Neural cell (in vitro differentiated cells): ENCODE measurements around the gene SDC3. TPM values are rescaled to one million over a fixed set of nuclear protein-coding genes. Genes with fewer than 3 reads are reported as not detected.

Source experiments
- H2AFZ ChIP-seq: fragments of 200-600, 300-800 bp; sonication (generic), shearing (Covaris generic); 2 replicates; pipeline ENCODE4 v1.6.0; 2014; ENCODE audit warnings: low read depth, mild to moderate bottlenecking, antibody characterized with exemption, low read length, moderate library complexity
- H3F3A ChIP-seq: fragments of 200-600 bp; shearing (Covaris generic); 2 replicates; pipeline ENCODE4 v1.6.1; 2016; ENCODE audit warnings: mild to moderate bottlenecking, moderate library complexity, mixed read lengths, antibody characterized with exemption, low read length; ENCODE audit not compliant: insufficient read depth, poor library complexity, severe bottlenecking
- H3K27ac ChIP-seq: fragments of 200-600, 300-800 bp; sonication (generic), shearing (Covaris generic); 2 replicates; pipeline ENCODE4 v1.5.1; 2014; ENCODE audit warnings: mild to moderate bottlenecking, low read length, moderate library complexity
- H3K27me3 ChIP-seq: fragments of 300-800, 200-600 bp; sonication (generic), shearing (Covaris generic); 2 replicates; pipeline ENCODE4 v1.6.0; 2014; ENCODE audit warnings: mild to moderate bottlenecking, low read depth, low read length, moderate library complexity; ENCODE audit not compliant: insufficient read depth
- H3K36me3 ChIP-seq: fragments of 300-800, 200-600 bp; sonication (generic), shearing (Covaris generic); 2 replicates; pipeline ENCODE4 v1.5.1; 2014; ENCODE audit warnings: mild to moderate bottlenecking, antibody characterized with exemption, low read length, moderate library complexity; ENCODE audit not compliant: insufficient read depth
- H3K4me2 ChIP-seq: fragments of 300-800, 200-600 bp; sonication (generic), shearing (Covaris generic); 2 replicates; pipeline ENCODE4 v1.6.0; 2014; ENCODE audit warnings: mild to moderate bottlenecking, low read length
- H3K4me3 ChIP-seq: fragments of 300-800, 200-600 bp; sonication (generic), shearing (Covaris generic); 2 replicates; pipeline ENCODE4 v1.5.1; 2014; ENCODE audit warnings: mild to moderate bottlenecking, low read length, moderate library complexity
- H3K79me2 ChIP-seq: fragments of 200-600 bp; shearing (Covaris generic); replicated peaks from 2 replicates; pipeline ENCODE4 v1.6.0; 2014; ENCODE audit warnings: mild to moderate bottlenecking, low read length, moderate library complexity; ENCODE audit not compliant: insufficient read depth
- H3K9ac ChIP-seq: fragments of 300-800, 200-600 bp; sonication (generic), shearing (Covaris generic); 2 replicates; pipeline ENCODE4 v1.6.1; 2016; ENCODE audit warnings: mild to moderate bottlenecking, low read length, mixed read lengths
- H3K9me2 ChIP-seq: fragments of 200-600 bp; shearing (Covaris generic); 2 replicates; pipeline ENCODE4 v1.6.1; 2016; ENCODE audit warnings: mild to moderate bottlenecking, low read length, mixed read lengths; ENCODE audit not compliant: insufficient read depth
- H3K9me3 ChIP-seq: fragments of 200-600, 300-800 bp; sonication (generic), shearing (Covaris generic); 2 replicates; pipeline ENCODE4 v1.6.1; 2016; ENCODE audit warnings: mild to moderate bottlenecking, mixed run types, low read length, moderate library complexity, mixed read lengths
- H4K20me1 ChIP-seq: fragments of 200-600 bp; shearing (Covaris generic); 2 replicates; pipeline ENCODE4 v1.6.1; 2016; ENCODE audit warnings: mild to moderate bottlenecking, mixed run types; ENCODE audit not compliant: insufficient read depth
- EP300 ChIP-seq: fragments of 450-650 bp; conservative IDR thresholded peaks from 2 replicates; pipeline ENCODE4 v1.6.1; 2014; ENCODE audit warnings: antibody characterized with exemption, mild to moderate bottlenecking, moderate library complexity; ENCODE audit not compliant: poor library complexity, severe bottlenecking
- EZH2 ChIP-seq: fragments of 200-600, 300-800 bp; shearing (Covaris generic), sonication (generic); IDR thresholded peaks from 2 replicates; pipeline ENCODE4 v1.6.1; 2014; ENCODE audit warnings: antibody characterized with exemption, low read length, borderline replicate concordance, mild to moderate bottlenecking; ENCODE audit not compliant: insufficient read depth, poor library complexity, severe bottlenecking
- MXI1 ChIP-seq: fragments of 450-650 bp; conservative IDR thresholded peaks from 2 replicates; pipeline ENCODE4 v1.6.1; 2014; ENCODE audit warnings: antibody characterized with exemption, mild to moderate bottlenecking; ENCODE audit not compliant: poor library complexity, severe bottlenecking
- POLR2AphosphoS5 ChIP-seq: IDR thresholded peaks from 2 replicates; pipeline ENCODE4 v1.6.1; 2012
- RAD21 ChIP-seq: fragments of 450-650 bp; conservative IDR thresholded peaks from 2 replicates; pipeline ENCODE4 v1.6.1; 2014; ENCODE audit warnings: antibody characterized with exemption, mild to moderate bottlenecking, moderate library complexity
- SMC3 ChIP-seq: fragments of 450-650 bp; conservative IDR thresholded peaks from 2 replicates; pipeline ENCODE4 v1.6.1; 2014; ENCODE audit warnings: antibody characterized with exemption, mild to moderate bottlenecking, moderate library complexity; ENCODE audit not compliant: poor library complexity
- TAF1 ChIP-seq: IDR thresholded peaks from 2 replicates; pipeline ENCODE4 v1.6.1; 2012; ENCODE audit warnings: low read depth
- polyA plus RNA-seq: library from polyadenylated mRNA; depleted of rRNA; stranded (reverse); fragments of >200 nt; gene quantifications from 2 replicates; pipeline ENCODE4 v1.2.3, GENCODE V29; 2014
- TF ChIP-seq, protein P1 (sequence below): IDR thresholded peaks from 2 replicates; pipeline ENCODE4 v1.6.1; 2012; ENCODE audit warnings: borderline replicate concordance
- TF ChIP-seq, protein P2 (sequence below): fragments of 450-650 bp; IDR thresholded peaks from 2 replicates; pipeline ENCODE4 v1.5.1; 2014; ENCODE audit warnings: antibody characterized with exemption, mild to moderate bottlenecking, moderate library complexity; ENCODE audit not compliant: poor library complexity, severe bottlenecking

The SDC3 gene
- polyA plus RNA-seq, 1 donor from 2014 or later, result 55.2 TPM

GRCh38 chr1:30886710-30887428 lies 21.7 kb downstream of the SDC3 start:
- peak overlapping the region; percentile 46 for H3K9ac ChIP-seq
- H3K36me3 ChIP-seq, result no peaks in the 10 kb centered on the region
- no peak overlapping the region for H3K4me3 ChIP-seq
- H3K9me2 ChIP-seq, result no peaks in the 10 kb centered on the region
- H2AFZ ChIP-seq, result no peak overlapping the region
- no peak overlapping the region for H3K4me2 ChIP-seq
- no peaks in the 10 kb centered on the region for H3K27me3 ChIP-seq
- H3K27ac ChIP-seq, result peak overlapping the region; percentile 39
- H3K9me3 ChIP-seq, result no peaks in the 10 kb centered on the region
- TF ChIP-seq, protein P1, sequence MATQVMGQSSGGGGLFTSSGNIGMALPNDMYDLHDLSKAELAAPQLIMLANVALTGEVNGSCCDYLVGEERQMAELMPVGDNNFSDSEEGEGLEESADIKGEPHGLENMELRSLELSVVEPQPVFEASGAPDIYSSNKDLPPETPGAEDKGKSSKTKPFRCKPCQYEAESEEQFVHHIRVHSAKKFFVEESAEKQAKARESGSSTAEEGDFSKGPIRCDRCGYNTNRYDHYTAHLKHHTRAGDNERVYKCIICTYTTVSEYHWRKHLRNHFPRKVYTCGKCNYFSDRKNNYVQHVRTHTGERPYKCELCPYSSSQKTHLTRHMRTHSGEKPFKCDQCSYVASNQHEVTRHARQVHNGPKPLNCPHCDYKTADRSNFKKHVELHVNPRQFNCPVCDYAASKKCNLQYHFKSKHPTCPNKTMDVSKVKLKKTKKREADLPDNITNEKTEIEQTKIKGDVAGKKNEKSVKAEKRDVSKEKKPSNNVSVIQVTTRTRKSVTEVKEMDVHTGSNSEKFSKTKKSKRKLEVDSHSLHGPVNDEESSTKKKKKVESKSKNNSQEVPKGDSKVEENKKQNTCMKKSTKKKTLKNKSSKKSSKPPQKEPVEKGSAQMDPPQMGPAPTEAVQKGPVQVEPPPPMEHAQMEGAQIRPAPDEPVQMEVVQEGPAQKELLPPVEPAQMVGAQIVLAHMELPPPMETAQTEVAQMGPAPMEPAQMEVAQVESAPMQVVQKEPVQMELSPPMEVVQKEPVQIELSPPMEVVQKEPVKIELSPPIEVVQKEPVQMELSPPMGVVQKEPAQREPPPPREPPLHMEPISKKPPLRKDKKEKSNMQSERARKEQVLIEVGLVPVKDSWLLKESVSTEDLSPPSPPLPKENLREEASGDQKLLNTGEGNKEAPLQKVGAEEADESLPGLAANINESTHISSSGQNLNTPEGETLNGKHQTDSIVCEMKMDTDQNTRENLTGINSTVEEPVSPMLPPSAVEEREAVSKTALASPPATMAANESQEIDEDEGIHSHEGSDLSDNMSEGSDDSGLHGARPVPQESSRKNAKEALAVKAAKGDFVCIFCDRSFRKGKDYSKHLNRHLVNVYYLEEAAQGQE, result no peak
- TF ChIP-seq MXI1, result no peak
- no peak for TF ChIP-seq RAD21
- TF ChIP-seq, protein P2, sequence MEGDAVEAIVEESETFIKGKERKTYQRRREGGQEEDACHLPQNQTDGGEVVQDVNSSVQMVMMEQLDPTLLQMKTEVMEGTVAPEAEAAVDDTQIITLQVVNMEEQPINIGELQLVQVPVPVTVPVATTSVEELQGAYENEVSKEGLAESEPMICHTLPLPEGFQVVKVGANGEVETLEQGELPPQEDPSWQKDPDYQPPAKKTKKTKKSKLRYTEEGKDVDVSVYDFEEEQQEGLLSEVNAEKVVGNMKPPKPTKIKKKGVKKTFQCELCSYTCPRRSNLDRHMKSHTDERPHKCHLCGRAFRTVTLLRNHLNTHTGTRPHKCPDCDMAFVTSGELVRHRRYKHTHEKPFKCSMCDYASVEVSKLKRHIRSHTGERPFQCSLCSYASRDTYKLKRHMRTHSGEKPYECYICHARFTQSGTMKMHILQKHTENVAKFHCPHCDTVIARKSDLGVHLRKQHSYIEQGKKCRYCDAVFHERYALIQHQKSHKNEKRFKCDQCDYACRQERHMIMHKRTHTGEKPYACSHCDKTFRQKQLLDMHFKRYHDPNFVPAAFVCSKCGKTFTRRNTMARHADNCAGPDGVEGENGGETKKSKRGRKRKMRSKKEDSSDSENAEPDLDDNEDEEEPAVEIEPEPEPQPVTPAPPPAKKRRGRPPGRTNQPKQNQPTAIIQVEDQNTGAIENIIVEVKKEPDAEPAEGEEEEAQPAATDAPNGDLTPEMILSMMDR, result no peak
- no peak for TF ChIP-seq EZH2
- no peak for TF ChIP-seq EP300
- peaks cover 94% of the 10 kb centered on the region for H3K79me2 ChIP-seq
- no peaks in the 10 kb centered on the region for H3F3A ChIP-seq
- no peaks in the 10 kb centered on the region for H4K20me1 ChIP-seq

DNA sequence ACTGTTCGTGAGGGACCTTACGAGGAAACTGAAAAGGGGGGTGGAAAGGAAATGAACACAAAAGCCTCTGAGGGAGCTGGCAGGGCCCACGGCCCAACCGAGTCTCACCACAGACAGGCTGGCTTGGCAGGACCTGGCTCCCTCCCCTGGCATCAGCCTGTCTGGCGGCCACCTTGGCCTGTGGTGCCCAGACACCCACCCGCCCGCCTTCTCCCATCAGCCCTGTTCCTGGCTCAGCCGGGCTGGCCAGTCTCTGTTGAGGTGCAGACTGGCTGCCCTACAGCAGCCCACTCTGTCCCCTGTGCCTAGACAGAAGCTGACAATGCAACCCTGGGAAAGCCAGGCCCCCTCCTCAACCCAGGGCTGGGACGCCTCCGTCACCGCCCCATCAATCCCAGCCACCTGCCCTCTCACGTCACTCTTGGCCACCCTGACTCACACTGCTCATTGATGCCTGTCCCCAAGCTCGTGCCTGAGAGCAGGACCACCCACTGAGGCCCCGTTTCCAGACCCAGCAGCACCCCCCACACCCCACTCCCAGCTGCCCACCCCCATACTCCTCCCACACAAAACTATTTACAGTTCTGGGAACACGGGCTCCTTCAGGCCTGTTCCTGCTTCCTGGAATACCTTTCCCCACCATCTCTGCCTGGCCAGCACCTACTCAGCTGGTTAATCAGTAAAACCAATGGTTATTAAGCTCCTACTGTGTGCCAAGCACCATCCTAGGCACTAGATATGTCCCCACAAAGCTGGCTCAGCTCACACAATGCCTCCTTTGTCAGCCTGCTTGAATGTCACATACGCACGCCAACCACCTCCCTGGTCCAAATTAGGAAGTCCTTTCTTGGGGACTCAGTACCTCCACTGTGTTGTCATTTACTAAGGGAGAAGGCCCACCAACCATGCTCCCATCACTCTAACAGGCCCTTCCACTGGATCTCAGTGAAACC lies 22.7 kb downstream of the SDC3 start:
- Histone ChIP-seq H3K36me3 (no peaks in the 10 kb centered on the region), H3K27ac (peak overlapping the region; percentile 24), H3K4me2 (no peak overlapping the region), H3K4me3 (no peak overlapping the region), H3K9ac (peak overlapping the region; percentile 12), H3K79me2 (peaks cover 93% of the 10 kb centered on the region), H3K9me3 (no peaks in the 10 kb centered on the region), H3F3A (no peaks in the 10 kb centered on the region), H4K20me1 (no peaks in the 10 kb centered on the region), H3K27me3 (no peaks in the 10 kb centered on the region), H2AFZ (no peak overlapping the region), H3K9me2 (no peaks in the 10 kb centered on the region)
- TF ChIP-seq, protein P1, result no peak
- no peak for TF ChIP-seq POLR2AphosphoS5
- no peak for TF ChIP-seq MXI1
- TF ChIP-seq TAF1, result no peak
- TF ChIP-seq SMC3, result no peak
- TF ChIP-seq, protein P2, result no peak
- TF ChIP-seq EZH2, result no peak
- no peak for TF ChIP-seq RAD21
- no peak for TF ChIP-seq EP300
